DMS114 treated with DMSO at 0.1 percent for 48 hours (cell line): Measurements from ENCODE around the gene SP110.
"Not testable (repeated sequence)": the region's sequence is repeated elsewhere in the genome, so short reads cannot be mapped to it uniquely, and the experiment has no call there.

Source experiments
- DNase-seq: peaks from one replicate; lab custom pipeline; 2025; ENCODE audit not compliant: unreplicated experiment; lab: John Stamatoyannopoulos, UW

Gene SP110

GRCh38 chr2:230225486-230225885, 5.7 kb upstream of the SP110 start, which contains the start of gene SP140:
TSS of gene SP140 (plus strand) at chr2:230225736. CDS start at chr2:230225845, 109 bp downstream.
- no peak for DNase-seq

- DNase-seq = no peak
Observed at GRCh38 chr2:230224458-230224857, 4.7 kb upstream of the SP110 start.

GRCh38 chr2:230222829-230223228, 3.0 kb upstream of the SP110 start:
- not testable (repeated sequence) for DNase-seq

GRCh38 chr2:230221493-230221892, 1.7 kb upstream of the SP110 start:
- DNase-seq = no peak

GRCh38 chr2:230220347-230220969, 674 bp upstream of the SP110 start:
- DNase-seq = no peak

- no peak for DNase-seq
Observed at GRCh38 chr2:230218421-230218820, 1.4 kb downstream of the SP110 start.

GRCh38 chr2:230217424-230217823, 2.4 kb downstream of the SP110 start:
- no peak for DNase-seq

- no peak for DNase-seq
Observed at GRCh38 chr2:230216489-230216888, 3.3 kb downstream of the SP110 start.

- DNase-seq = no peak
Observed at GRCh38 chr2:230209422-230210051, 10.2 kb downstream of the SP110 start.

GRCh38 chr2:230208576-230208975, 11.2 kb downstream of the SP110 start:
- no peak for DNase-seq

- DNase-seq = no peak
Observed at GRCh38 chr2:230205721-230206120, 14.1 kb downstream of the SP110 start.

GRCh38 chr2:230205034-230205433, 14.8 kb downstream of the SP110 start:
- no peak for DNase-seq

GRCh38 chr2:230203110-230203676, 16.6 kb downstream of the SP110 start:
- no peak for DNase-seq

GRCh38 chr2:230202430-230203109, 17.2 kb downstream of the SP110 start:
- DNase-seq = no peak

GRCh38 chr2:230184727-230185578, 34.8 kb downstream of the SP110 start:
- DNase-seq = no peak

GRCh38 chr2:230181195-230181594, 38.6 kb downstream of the SP110 start:
- no peak for DNase-seq

- no peak for DNase-seq
Observed at GRCh38 chr2:230179907-230180306, 39.9 kb downstream of the SP110 start.

- no peak for DNase-seq
Observed at GRCh38 chr2:230178546-230179485, 41.0 kb downstream of the SP110 start.

- no peak for DNase-seq
Observed at GRCh38 chr2:230176996-230177395, 42.8 kb downstream of the SP110 start.

- no peak for DNase-seq
Observed at GRCh38 chr2:230174466-230174865, 45.3 kb downstream of the SP110 start.
